K562 (cell line): ENCODE results near the gene TUBGCP6. TPM values are rescaled to one million over a fixed set of nuclear protein-coding genes. Genes with fewer than 3 reads are reported as not detected.

Source experiments
- BRD9 ChIP-seq: fragments of 450-650 bp; IDR thresholded peaks from 2 replicates; pipeline ENCODE4 v1.6.1; 2018; ENCODE audit warnings: low read depth; ENCODE audit not compliant: partially characterized antibody
- CBFA2T3 ChIP-seq: fragments of 450-650 bp; IDR thresholded peaks from 2 replicates; pipeline ENCODE4 v1.6.1; 2017
- DACH1 ChIP-seq: fragments of 450-650 bp; IDR thresholded peaks from 2 replicates; pipeline ENCODE4 v1.6.1; 2018; ENCODE audit not compliant: partially characterized antibody
- EWSR1 ChIP-seq: fragments of 450-650 bp; IDR thresholded peaks from 2 replicates; pipeline ENCODE4 v1.6.1; 2018; ENCODE audit warnings: borderline replicate concordance, mild to moderate bottlenecking, low read depth, moderate library complexity; ENCODE audit not compliant: partially characterized antibody
- FOXA3 ChIP-seq, 2 experiments: fragments of 450-650 bp in 1 of 2; sonication (generic) in 1 of 2; formaldehyde crosslinking; IDR thresholded peaks in 1 of 2; conservative IDR thresholded peaks in 1 of 2; 2 replicates each; pipeline versions ENCODE4 v1.4.0 to v1.8.0; 2020 to 2022; ENCODE audit warnings: mild to moderate bottlenecking in 2 of 2, missing genetic modification reagents in 1 of 2
- FOXJ3 ChIP-seq: sonication (generic); formaldehyde crosslinking; IDR thresholded peaks from 2 replicates; pipeline ENCODE4 v1.4.0; 2020; ENCODE audit warnings: mild to moderate bottlenecking, missing genetic modification reagents
- FOXK2 ChIP-seq, 2 experiments: fragments of 450-650 bp; IDR thresholded peaks in 1 of 2; conservative IDR thresholded peaks in 1 of 2; 2 replicates each; pipeline ENCODE4 v1.6.1; 2016; ENCODE audit warnings: low read depth in 2 of 2, mild to moderate bottlenecking in 1 of 2
- GABPA ChIP-seq: fragments of 200-800 bp; sonication (Bioruptor generic); conservative IDR thresholded peaks from 2 replicates; pipeline ENCODE4 v1.6.1; 2016; ENCODE audit warnings: low read depth, missing genetic modification characterization, missing compliant biosample characterization
- MECOM ChIP-seq: fragments of 250-450 bp; sonication (Bioruptor Pico); IDR thresholded peaks from 2 replicates; pipeline ENCODE4 v1.8.0; 2022; ENCODE audit warnings: inconsistent platforms
- PHF8 ChIP-seq: fragments of 200-600 bp; sonication (generic); IDR thresholded peaks from 2 replicates; pipeline ENCODE4 v1.6.1; 2012; ENCODE audit warnings: mixed run types, mild to moderate bottlenecking, inconsistent platforms, low read length, moderate library complexity, borderline replicate concordance
- RBM15 ChIP-seq: fragments of 200-400 bp; formaldehyde crosslinking; IDR thresholded peaks from 2 replicates; pipeline ENCODE4 v1.6.1; 2018; ENCODE audit warnings: mild to moderate bottlenecking, low read length, moderate library complexity; ENCODE audit not compliant: insufficient read depth
- RHOXF2B ChIP-seq: fragments of 250-450 bp; sonication (Bioruptor Pico); conservative IDR thresholded peaks from 2 replicates; pipeline ENCODE4 v1.5.1; 2021
- SREBF2 ChIP-seq: sonication (generic); formaldehyde crosslinking; IDR thresholded peaks from 2 replicates; pipeline ENCODE4 v1.4.0; 2020; ENCODE audit warnings: mild to moderate bottlenecking, missing genetic modification reagents
- TCF7 ChIP-seq: sonication (generic); IDR thresholded peaks from 2 replicates; pipeline ENCODE4 v1.6.1; 2016; ENCODE audit warnings: antibody characterized with exemption, borderline replicate concordance
- TFAM ChIP-seq: fragments of 250-450 bp; sonication (Bioruptor Pico); conservative IDR thresholded peaks from 2 replicates; pipeline ENCODE4 v1.5.0; 2021; ENCODE audit warnings: mild to moderate bottlenecking, moderate library complexity
- TRIM28 ChIP-seq: fragments of 450-650 bp; IDR thresholded peaks from 2 replicates; pipeline ENCODE4 v1.6.1; 2017
- ZKSCAN3 ChIP-seq: fragments of 250-450 bp; sonication (Bioruptor Pico); IDR thresholded peaks from 2 replicates; pipeline ENCODE4 v1.4.0; 2020
- ZKSCAN8 ChIP-seq: fragments of 200-800 bp; sonication (Bioruptor generic); IDR thresholded peaks from 2 replicates; pipeline ENCODE4 v1.6.1; 2016; ENCODE audit warnings: missing genetic modification characterization, missing compliant biosample characterization
- ZNF507 ChIP-seq: conservative IDR thresholded peaks from 2 replicates; pipeline ENCODE4 v1.6.1; 2017; ENCODE audit warnings: missing genetic modification characterization, missing compliant biosample characterization
- ZNF586 ChIP-seq: fragments of 450-650 bp; formaldehyde crosslinking; conservative IDR thresholded peaks from 2 replicates; pipeline ENCODE4 v1.4.0; 2020; ENCODE audit warnings: mild to moderate bottlenecking, moderate library complexity
- ZNF76 ChIP-seq: fragments of 250-450 bp; sonication (Bioruptor Pico); IDR thresholded peaks from 2 replicates; pipeline ENCODE4 v1.4.0; 2020; ENCODE audit warnings: mild to moderate bottlenecking, moderate library complexity, borderline replicate concordance
- polyA plus RNA-seq, 8 experiments: library from polyadenylated mRNA; depleted of rRNA in 4 of 8; stranded (reverse) in 5 of 8; unstranded in 3 of 8; fragments of >200 nt; fragmentation: Nextera tagmentation in 2 of 8; fragmentation: Illumina TruSeq in 1 of 8; extraction: Ambion mirVana in 2 of 8; extraction: Trizol in 1 of 8; gene quantifications; 2 replicates each; pipeline versions ENCODE4 v1.2.1 to v1.2.3, GENCODE V29; 2011 to 2014; ENCODE audit warnings: inconsistent platforms in 1 of 8, missing spikeins in 1 of 8
- total RNA-seq, 7 experiments: library from RNA; depleted of rRNA in 6 of 7; stranded (reverse); fragments of >200 nt in 6 of 7; fragmentation: Illumina TruSeq in 2 of 7; extraction: Trizol in 2 of 7; gene quantifications; 2 replicates each; pipeline versions ENCODE4 v1.2.1 to v1.2.3, GENCODE V29; 2011 to 2021; ENCODE audit warnings: low replicate concordance in 1 of 7
- TF ChIP-seq, protein P1 (sequence below): sonication (generic); formaldehyde crosslinking; IDR thresholded peaks from 2 replicates; pipeline ENCODE4 v1.8.0; 2022; ENCODE audit warnings: mild to moderate bottlenecking, missing genetic modification reagents
- TF ChIP-seq, protein P2 (sequence below), 2 experiments: fragments of 450-650 bp in 1 of 2; sonication (generic) in 1 of 2; formaldehyde crosslinking; conservative IDR thresholded peaks; 2 replicates each; pipeline versions ENCODE4 v1.4.0 to v1.8.1; 2020 to 2022; ENCODE audit warnings: mild to moderate bottlenecking in 1 of 2, missing genetic modification reagents in 1 of 2
- TF ChIP-seq, protein P3 (sequence below), 2 experiments: IDR thresholded peaks in 1 of 2; conservative IDR thresholded peaks in 1 of 2; 2 replicates each; pipeline ENCODE4 v1.6.1; 2016; ENCODE audit warnings: low read depth in 2 of 2, mild to moderate bottlenecking in 1 of 2, missing compliant biosample characterization in 1 of 2, missing genetic modification characterization in 1 of 2, moderate library complexity in 1 of 2

The TUBGCP6 gene
- total and polyA plus RNA-seq, 9 of the 15 experiments (the other 6 are each of a cell fraction or from before 2014, with no cell fraction given): 0.76 to 33.0 (median 10.1) TPM

DNA sequence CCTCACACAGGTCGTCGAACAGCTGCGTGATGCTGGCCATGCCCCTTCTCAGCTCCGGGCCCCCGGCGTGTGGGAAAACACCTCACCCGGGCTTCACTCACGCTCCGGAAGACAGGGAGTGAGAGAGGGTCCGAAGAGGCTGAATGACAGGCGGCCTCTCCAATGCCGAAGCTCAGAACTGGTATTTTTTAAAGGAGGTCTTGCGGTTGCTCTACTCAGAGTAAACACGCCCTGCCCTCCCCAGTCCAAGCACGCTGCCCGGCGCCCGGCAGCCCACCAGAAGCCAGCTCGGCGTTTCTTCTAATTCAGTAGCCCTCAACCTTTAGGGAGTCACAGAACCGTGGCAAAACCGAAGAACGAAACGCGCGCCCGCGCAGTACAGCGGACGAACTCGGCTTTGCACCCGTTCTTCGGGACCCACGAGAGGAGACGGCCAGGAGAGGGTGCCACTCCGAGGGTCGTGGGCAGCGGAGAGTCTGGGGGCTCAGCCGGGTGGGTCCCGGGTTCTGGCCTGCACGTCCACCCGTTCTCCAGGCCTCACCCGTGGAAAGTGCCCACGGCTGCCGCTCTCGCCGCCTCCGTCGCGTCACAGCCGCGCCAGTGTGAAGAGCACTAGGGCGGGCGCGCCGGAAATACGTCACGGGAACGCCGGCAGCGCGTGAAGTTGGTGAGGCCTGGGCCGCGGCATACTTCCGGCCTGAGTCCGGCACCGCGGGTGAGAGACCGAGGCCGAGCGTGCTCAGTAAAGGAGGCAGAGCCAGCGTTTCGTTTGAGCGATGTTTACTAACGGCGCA lies at the start of gene TUBGCP6 (continued):
- TF ChIP-seq, protein P1, sequence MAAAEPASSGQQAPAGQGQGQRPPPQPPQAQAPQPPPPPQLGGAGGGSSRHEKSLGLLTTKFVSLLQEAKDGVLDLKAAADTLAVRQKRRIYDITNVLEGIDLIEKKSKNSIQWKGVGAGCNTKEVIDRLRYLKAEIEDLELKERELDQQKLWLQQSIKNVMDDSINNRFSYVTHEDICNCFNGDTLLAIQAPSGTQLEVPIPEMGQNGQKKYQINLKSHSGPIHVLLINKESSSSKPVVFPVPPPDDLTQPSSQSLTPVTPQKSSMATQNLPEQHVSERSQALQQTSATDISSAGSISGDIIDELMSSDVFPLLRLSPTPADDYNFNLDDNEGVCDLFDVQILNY (CRISPR knock-in tag): no peak
- TF ChIP-seq DACH1: no peak
- TF ChIP-seq ZKSCAN3 (CRISPR knock-in tag): no peak
- TF ChIP-seq PHF8: peak; percentile 88; the same call in 1 of the 2 replicates
- peak; percentile 34 to 52; a peak in 3 of 4 replicates for TF ChIP-seq FOXA3 (CRISPR knock-in tag; conservative IDR thresholded peaks at IDR 0.05 in 1 of 2, IDR thresholded peaks at IDR 0.05 in 1 of 2)
- TF ChIP-seq ZKSCAN8 (CRISPR knock-in tag): no peak
- no peak for TF ChIP-seq RBM15
- no peak for TF ChIP-seq RHOXF2B
- TF ChIP-seq MECOM (CRISPR knock-in tag): no peak
- TF ChIP-seq SREBF2 (CRISPR knock-in tag): no peak
- peak; percentile 98 for TF ChIP-seq GABPA
- no peak for TF ChIP-seq ZNF76 (CRISPR knock-in tag)
- no peak for TF ChIP-seq FOXJ3 (CRISPR knock-in tag)
- TF ChIP-seq BRD9: no peak
- TF ChIP-seq CBFA2T3: no peak
- TF ChIP-seq ZNF586 (CRISPR knock-in tag): no peak
- TF ChIP-seq, protein P2, sequence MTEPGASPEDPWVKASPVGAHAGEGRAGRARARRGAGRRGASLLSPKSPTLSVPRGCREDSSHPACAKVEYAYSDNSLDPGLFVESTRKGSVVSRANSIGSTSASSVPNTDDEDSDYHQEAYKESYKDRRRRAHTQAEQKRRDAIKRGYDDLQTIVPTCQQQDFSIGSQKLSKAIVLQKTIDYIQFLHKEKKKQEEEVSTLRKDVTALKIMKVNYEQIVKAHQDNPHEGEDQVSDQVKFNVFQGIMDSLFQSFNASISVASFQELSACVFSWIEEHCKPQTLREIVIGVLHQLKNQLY (CRISPR knock-in tag; conservative IDR thresholded peaks at IDR 0.05): no peak
- TF ChIP-seq TFAM (CRISPR knock-in tag): no peak
- no peak for TF ChIP-seq EWSR1
- TF ChIP-seq FOXK2 (conservative IDR thresholded peaks at IDR 0.05 in 1 of 2, IDR thresholded peaks at IDR 0.05 in 1 of 2; ENCODE audit: low read depth in 2 of 2): peak in 1 of 2 experiments; percentile 47; a peak in 3 of 4 replicates
- TF ChIP-seq ZNF507 (tag): no peak
- TF ChIP-seq, protein P3, sequence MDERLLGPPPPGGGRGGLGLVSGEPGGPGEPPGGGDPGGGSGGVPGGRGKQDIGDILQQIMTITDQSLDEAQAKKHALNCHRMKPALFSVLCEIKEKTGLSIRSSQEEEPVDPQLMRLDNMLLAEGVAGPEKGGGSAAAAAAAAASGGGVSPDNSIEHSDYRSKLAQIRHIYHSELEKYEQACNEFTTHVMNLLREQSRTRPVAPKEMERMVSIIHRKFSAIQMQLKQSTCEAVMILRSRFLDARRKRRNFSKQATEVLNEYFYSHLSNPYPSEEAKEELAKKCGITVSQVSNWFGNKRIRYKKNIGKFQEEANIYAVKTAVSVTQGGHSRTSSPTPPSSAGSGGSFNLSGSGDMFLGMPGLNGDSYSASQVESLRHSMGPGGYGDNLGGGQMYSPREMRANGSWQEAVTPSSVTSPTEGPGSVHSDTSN (CRISPR knock-in tag; IDR thresholded peaks at IDR 0.05; ENCODE audit: low read depth): 0 out of 2 replicates have a peak, but pooled peaks have one; percentile 26
- TF ChIP-seq, protein P3 (tag; conservative IDR thresholded peaks at IDR 0.05; ENCODE audit: low read depth): peak; percentile 68; the same call in 1 of the 2 replicates
- TF ChIP-seq TRIM28: no peak
- TF ChIP-seq TCF7: no peak
